Liver (tissue), 9 donors: ENCODE results near the gene SHB. TPM values are rescaled to one million over a fixed set of nuclear protein-coding genes. Genes with fewer than 3 reads are reported as not detected.

Experiments
- DNase-seq: peaks from one replicate; pipeline ENCODE4 v3.0.0-alpha.2; 2017; ENCODE audit warnings: low spot score
- H3K27ac ChIP-seq, 2 donors: one replicate each; pipeline ENCODE4 v1.7.0; 2013; ENCODE audit warnings: inconsistent platforms in 2 of 2, low read length in 2 of 2, control low read depth in 1 of 2, low read depth in 1 of 2, mild to moderate bottlenecking in 1 of 2
- H3K27me3 ChIP-seq, 4 donors: one replicate each; pipeline versions ENCODE4 v1.6.1 to v1.7.0; 2013; ENCODE audit warnings: low read length in 3 of 4, inconsistent platforms in 1 of 4, mild to moderate bottlenecking in 1 of 4, moderate library complexity in 1 of 4; ENCODE audit not compliant: control insufficient read depth in 4 of 4, insufficient read depth in 4 of 4
- H3K36me3 ChIP-seq, 4 donors: one replicate each; pipeline versions ENCODE4 v1.6.1 to v1.7.0; 2013; ENCODE audit warnings: low read length in 3 of 4, mild to moderate bottlenecking in 3 of 4, low read depth in 1 of 4, moderate library complexity in 1 of 4; ENCODE audit not compliant: control insufficient read depth in 4 of 4, insufficient read depth in 3 of 4
- H3K4me1 ChIP-seq, 4 donors: one replicate each; pipeline versions ENCODE4 v1.6.1 to v1.7.0; 2013; ENCODE audit warnings: low read length in 3 of 4, mild to moderate bottlenecking in 3 of 4, moderate library complexity in 1 of 4; ENCODE audit not compliant: control insufficient read depth in 4 of 4, insufficient read depth in 4 of 4
- H3K4me3 ChIP-seq, 3 donors: one replicate each; pipeline versions ENCODE4 v1.6.1 to v1.7.0; 2013; ENCODE audit warnings: low read length in 3 of 3, control low read depth in 1 of 3, low read depth in 1 of 3, mild to moderate bottlenecking in 1 of 3
- H3K9ac ChIP-seq, 2 donors: one replicate each; pipeline ENCODE4 v1.7.0; 2013; ENCODE audit warnings: low read length in 2 of 2, mild to moderate bottlenecking in 2 of 2, moderate library complexity in 2 of 2, control low read depth in 1 of 2, low read depth in 1 of 2
- H3K9me3 ChIP-seq, 4 donors: one replicate each; pipeline versions ENCODE4 v1.6.1 to v1.7.0; 2013; ENCODE audit warnings: low read length in 3 of 4; ENCODE audit not compliant: control insufficient read depth in 4 of 4
- ATF3 ChIP-seq: IDR thresholded peaks from 2 replicates; pipeline ENCODE4 v1.6.1; 2016; ENCODE audit warnings: antibody characterized with exemption
- EGR1 ChIP-seq, 2 donors: IDR thresholded peaks; 2 replicates each; pipeline ENCODE4 v1.6.1; 2016 to 2018; ENCODE audit warnings: antibody characterized with exemption in 2 of 2, low read depth in 2 of 2
- FOXA1 ChIP-seq: IDR thresholded peaks from 2 replicates; pipeline ENCODE4 v1.6.1; 2016; ENCODE audit warnings: antibody characterized with exemption
- FOXA2 ChIP-seq: IDR thresholded peaks from 2 replicates; pipeline ENCODE4 v1.6.1; 2016; ENCODE audit warnings: antibody characterized with exemption
- GABPA ChIP-seq, 2 donors: IDR thresholded peaks in 1 of 2; conservative IDR thresholded peaks in 1 of 2; 2 replicates each; pipeline ENCODE4 v1.6.1; 2016; ENCODE audit warnings: antibody characterized with exemption in 2 of 2, mild to moderate bottlenecking in 1 of 2, moderate library complexity in 1 of 2
- HNF4A ChIP-seq, 2 donors: conservative IDR thresholded peaks; 2 replicates each; pipeline ENCODE4 v1.6.1; 2016; ENCODE audit warnings: antibody characterized with exemption in 2 of 2, mild to moderate bottlenecking in 2 of 2
- JUND ChIP-seq, 2 donors: IDR thresholded peaks; 2 replicates each; pipeline ENCODE4 v1.6.1; 2016; ENCODE audit warnings: antibody characterized with exemption in 2 of 2
- NR2F2 ChIP-seq: IDR thresholded peaks from 2 replicates; pipeline ENCODE4 v1.6.1; 2016; ENCODE audit warnings: antibody characterized with exemption
- RAD21 ChIP-seq, 2 donors: IDR thresholded peaks; 2 replicates each; pipeline ENCODE4 v1.6.1; 2016; ENCODE audit warnings: antibody characterized with exemption in 2 of 2, mild to moderate bottlenecking in 2 of 2
- RXRA ChIP-seq, 2 donors: IDR thresholded peaks; 2 replicates each; pipeline ENCODE4 v1.6.1; 2017 to 2018; ENCODE audit warnings: antibody characterized with exemption in 2 of 2, mild to moderate bottlenecking in 1 of 2
- YY1 ChIP-seq: IDR thresholded peaks from 2 replicates; pipeline ENCODE4 v1.6.1; 2016; ENCODE audit warnings: antibody characterized with exemption, mild to moderate bottlenecking
- WGBS: extraction: QIAGEN DNeasy Blood & Tissue Kit; methylation state at CpG from one replicate; pipeline ENCODE4 v1.1.7; 2013; 5-methylcytosine and 5-hydroxymethylcytosine counted together
- polyA plus RNA-seq, 2 donors: library from polyadenylated mRNA; stranded (reverse) in 1 of 2; unstranded in 1 of 2; fragments of 200-250 nt in 1 of 2; fragments of >200 nt in 1 of 2; fragmentation: Nextera tagmentation in 1 of 2; extraction: Ambion mirVana in 1 of 2; gene quantifications; one replicate each; pipeline versions ENCODE4 v1.2.1 to v1.2.3, GENCODE V29; 2013 to 2015
- total RNA-seq, 2 donors: library from RNA; depleted of rRNA; stranded (reverse); fragments of >200 nt; gene quantifications; one replicate each; pipeline ENCODE4 v1.2.3, GENCODE V29; 2014
- TF ChIP-seq, protein P1 (sequence below): IDR thresholded peaks from 2 replicates; pipeline ENCODE4 v1.6.1; 2016; ENCODE audit warnings: antibody characterized with exemption
- TF ChIP-seq, protein P2 (sequence below): IDR thresholded peaks from 2 replicates; pipeline ENCODE4 v1.6.1; 2016; ENCODE audit warnings: antibody characterized with exemption, mild to moderate bottlenecking
- donor health status: healthy.
- donor health status: healthy.
- donor health status: healthy.
- donor health status: healthy.
- donor health status: healthy.

SHB gene
- total and polyA plus RNA-seq, 4 donors, result 3.4 to 17.3 (median 7.0) TPM

- TF ChIP-seq, protein P1, sequence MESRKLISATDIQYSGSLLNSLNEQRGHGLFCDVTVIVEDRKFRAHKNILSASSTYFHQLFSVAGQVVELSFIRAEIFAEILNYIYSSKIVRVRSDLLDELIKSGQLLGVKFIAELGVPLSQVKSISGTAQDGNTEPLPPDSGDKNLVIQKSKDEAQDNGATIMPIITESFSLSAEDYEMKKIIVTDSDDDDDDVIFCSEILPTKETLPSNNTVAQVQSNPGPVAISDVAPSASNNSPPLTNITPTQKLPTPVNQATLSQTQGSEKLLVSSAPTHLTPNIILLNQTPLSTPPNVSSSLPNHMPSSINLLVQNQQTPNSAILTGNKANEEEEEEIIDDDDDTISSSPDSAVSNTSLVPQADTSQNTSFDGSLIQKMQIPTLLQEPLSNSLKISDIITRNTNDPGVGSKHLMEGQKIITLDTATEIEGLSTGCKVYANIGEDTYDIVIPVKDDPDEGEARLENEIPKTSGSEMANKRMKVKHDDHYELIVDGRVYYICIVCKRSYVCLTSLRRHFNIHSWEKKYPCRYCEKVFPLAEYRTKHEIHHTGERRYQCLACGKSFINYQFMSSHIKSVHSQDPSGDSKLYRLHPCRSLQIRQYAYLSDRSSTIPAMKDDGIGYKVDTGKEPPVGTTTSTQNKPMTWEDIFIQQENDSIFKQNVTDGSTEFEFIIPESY, result no peak
- TF ChIP-seq FOXA2, result no peak
- no peak for TF ChIP-seq FOXA1
- TF ChIP-seq NR2F2, result no peak
- no peak for TF ChIP-seq JUND (IDR thresholded peaks at IDR 0.05)
- TF ChIP-seq, protein P2, sequence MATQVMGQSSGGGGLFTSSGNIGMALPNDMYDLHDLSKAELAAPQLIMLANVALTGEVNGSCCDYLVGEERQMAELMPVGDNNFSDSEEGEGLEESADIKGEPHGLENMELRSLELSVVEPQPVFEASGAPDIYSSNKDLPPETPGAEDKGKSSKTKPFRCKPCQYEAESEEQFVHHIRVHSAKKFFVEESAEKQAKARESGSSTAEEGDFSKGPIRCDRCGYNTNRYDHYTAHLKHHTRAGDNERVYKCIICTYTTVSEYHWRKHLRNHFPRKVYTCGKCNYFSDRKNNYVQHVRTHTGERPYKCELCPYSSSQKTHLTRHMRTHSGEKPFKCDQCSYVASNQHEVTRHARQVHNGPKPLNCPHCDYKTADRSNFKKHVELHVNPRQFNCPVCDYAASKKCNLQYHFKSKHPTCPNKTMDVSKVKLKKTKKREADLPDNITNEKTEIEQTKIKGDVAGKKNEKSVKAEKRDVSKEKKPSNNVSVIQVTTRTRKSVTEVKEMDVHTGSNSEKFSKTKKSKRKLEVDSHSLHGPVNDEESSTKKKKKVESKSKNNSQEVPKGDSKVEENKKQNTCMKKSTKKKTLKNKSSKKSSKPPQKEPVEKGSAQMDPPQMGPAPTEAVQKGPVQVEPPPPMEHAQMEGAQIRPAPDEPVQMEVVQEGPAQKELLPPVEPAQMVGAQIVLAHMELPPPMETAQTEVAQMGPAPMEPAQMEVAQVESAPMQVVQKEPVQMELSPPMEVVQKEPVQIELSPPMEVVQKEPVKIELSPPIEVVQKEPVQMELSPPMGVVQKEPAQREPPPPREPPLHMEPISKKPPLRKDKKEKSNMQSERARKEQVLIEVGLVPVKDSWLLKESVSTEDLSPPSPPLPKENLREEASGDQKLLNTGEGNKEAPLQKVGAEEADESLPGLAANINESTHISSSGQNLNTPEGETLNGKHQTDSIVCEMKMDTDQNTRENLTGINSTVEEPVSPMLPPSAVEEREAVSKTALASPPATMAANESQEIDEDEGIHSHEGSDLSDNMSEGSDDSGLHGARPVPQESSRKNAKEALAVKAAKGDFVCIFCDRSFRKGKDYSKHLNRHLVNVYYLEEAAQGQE, result no peak
- no peak for TF ChIP-seq RAD21 (IDR thresholded peaks at IDR 0.05)
- no peak for TF ChIP-seq GABPA (IDR thresholded peaks at IDR 0.05 in 1 of 2, conservative IDR thresholded peaks at IDR 0.05 in 1 of 2)
- Histone ChIP-seq H3K4me3 (no peak overlapping the region), H3K27ac (no peak overlapping the region), H3K9me3 (no peaks in the 10 kb centered on the region), H3K27me3 (no peaks in the 10 kb centered on the region), H3K4me1 (peaks cover 2 to 8% (median 3%) of the 10 kb centered on the region in 4 donors), H3K36me3 (peaks cover 0 to 10% (median 2%) of the 10 kb centered on the region in 4 donors), H3K9ac (no peak overlapping the region)
- DNase-seq, result no peak
- 81% methylated on average over 8 of the region's 8 CpGs for WGBS
Measured at GRCh38 chr9:38003230-38003629, 65.8 kb downstream of the SHB start.

DNA sequence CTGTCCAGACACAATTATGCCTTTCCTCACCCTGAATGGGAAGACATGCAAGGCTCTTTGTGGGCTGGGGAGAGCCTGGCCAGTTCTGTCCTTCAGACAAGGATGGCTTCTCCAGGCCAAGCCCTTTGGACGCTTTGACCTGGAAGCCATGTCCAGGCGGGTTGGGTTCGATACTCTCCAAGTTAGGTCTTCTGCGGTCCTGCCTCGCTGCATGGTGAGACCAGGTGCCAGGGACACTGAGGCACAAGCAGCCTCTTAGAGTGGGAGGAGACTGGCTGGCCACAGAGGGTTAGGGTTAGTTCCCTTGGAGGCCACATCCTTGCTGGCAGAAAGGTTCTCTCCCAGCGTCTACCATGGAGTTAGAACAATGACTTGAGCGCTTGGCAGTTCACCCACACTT lies 67.6 kb downstream of the SHB start:
- Histone ChIP-seq H3K4me1 (peaks cover 0 to 2% (median under 1%) of the 10 kb centered on the region in 4 donors), H3K9ac (no peak overlapping the region), H3K36me3 (peaks cover 0 to 10% (median 2%) of the 10 kb centered on the region in 4 donors), H3K4me3 (no peak overlapping the region), H3K27me3 (no peaks in the 10 kb centered on the region), H3K27ac (no peak overlapping the region), H3K9me3 (no peaks in the 10 kb centered on the region)
- no peak for TF ChIP-seq FOXA1
- 87% methylated on average over 7 of the region's 7 CpGs for WGBS
- DNase-seq, result no peak

- no peaks in the 10 kb centered on the region for H3K9me3 ChIP-seq
- no peak overlapping the region for H3K4me3 ChIP-seq
- no peak overlapping the region for H3K9ac ChIP-seq
- H3K27me3 ChIP-seq, result no peaks in the 10 kb centered on the region
- H3K4me1 ChIP-seq, result peaks cover 0 to 7% (median 1%) of the 10 kb centered on the region in 4 donors
- no peak for DNase-seq
- WGBS, result 94% methylated on average over 5 of the region's 5 CpGs
- no peak for TF ChIP-seq EGR1 (IDR thresholded peaks at IDR 0.05; ENCODE audit: low read depth in 2 of 2)
- no peak for TF ChIP-seq JUND (IDR thresholded peaks at IDR 0.05)
- no peak for TF ChIP-seq ATF3
- no peak for TF ChIP-seq RXRA (IDR thresholded peaks at IDR 0.05)
- no peak for TF ChIP-seq HNF4A (conservative IDR thresholded peaks at IDR 0.05)
- no peak for TF ChIP-seq GABPA (IDR thresholded peaks at IDR 0.05 in 1 of 2, conservative IDR thresholded peaks at IDR 0.05 in 1 of 2)
- no peak for TF ChIP-seq YY1
- no peak for TF ChIP-seq RAD21 (IDR thresholded peaks at IDR 0.05)
- no peak overlapping the region for H3K27ac ChIP-seq
- peaks cover 0 to 10% (median 2%) of the 10 kb centered on the region in 4 donors for H3K36me3 ChIP-seq
Measured at GRCh38 chr9:38000735-38001134, 68.3 kb downstream of the SHB start.
